ENCODE results near the gene DCAKD.
A peak's percentile ranks its signal among the peaks of the same experiment; 100 is the strongest.
"Not testable (repeated sequence)": the region's sequence is repeated elsewhere in the genome, so short reads cannot be mapped to it uniquely, and the experiment has no call there.

Gene DCAKD

DNA sequence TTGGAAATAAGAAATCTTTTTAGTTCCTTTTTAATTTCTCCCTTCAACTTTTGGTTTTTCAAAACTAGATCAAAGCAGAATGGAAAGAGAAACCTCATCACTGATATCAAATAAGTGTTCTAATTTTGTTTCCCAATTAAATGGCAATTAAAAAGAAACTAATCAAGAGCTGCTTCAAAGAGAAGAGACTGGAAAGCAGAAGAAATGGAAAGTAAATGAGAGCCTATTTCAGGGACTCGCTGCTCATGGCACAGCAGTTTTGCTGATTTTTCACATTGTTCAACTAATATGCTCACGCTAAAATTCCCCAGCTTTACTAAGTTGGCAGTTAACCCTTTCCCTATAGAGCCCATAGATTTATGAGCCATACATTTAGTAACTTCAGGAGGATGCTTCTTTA, 16.2 kb upstream of the DCAKD start:
- DNase-seq (ENCODE audit: low read depth, low spot score): no peak

DNA sequence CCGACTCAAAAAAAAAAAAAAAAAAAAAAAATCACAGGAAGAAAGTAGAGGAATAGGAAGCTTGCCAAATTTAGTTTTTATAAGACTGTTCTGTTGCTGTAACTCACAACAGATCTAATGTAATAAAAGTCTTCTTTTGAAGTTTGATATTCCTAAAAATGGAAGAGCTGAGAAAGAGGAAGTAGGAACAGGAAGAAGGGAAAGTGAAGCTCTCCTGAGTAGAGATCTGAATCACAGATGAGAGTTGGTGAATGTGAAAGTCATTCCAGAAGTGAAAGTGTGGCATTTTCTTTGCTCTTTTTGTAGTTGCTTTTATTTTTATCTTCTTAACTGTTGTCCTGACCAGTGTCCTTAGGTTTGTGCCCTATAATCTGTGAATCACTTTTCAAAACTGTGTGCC, 11.8 kb upstream of the DCAKD start:
- DNase-seq (ENCODE audit: low read depth, low spot score): no peak

DNA sequence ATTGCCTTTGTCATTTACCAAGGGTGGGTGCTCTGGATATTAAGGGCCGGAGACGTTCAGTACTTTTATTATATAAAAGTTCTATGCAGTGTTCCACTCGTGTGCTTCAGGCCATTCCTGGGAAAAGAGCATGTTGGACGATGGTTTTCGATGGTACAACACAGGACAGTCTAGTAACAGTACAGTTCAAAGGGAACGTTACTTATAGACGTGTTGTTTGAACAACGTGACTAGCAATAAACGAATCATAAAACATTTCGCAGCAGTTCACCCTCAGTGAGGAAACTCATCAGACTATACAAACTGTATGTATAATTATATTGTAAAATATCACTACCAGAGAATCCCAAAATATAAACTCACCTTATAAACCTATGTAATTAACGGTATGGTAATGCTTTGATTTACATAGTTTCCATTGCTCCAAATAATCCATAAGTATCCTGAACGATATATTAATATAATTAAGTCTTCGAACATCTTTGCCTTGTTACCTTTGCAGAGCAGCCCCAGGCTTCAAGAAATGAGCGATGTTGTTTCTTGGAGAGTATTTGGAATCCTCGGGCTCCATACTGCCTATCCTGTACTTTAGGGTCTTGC, 10.3 kb upstream of the DCAKD start:
- no peak for DNase-seq (ENCODE audit: low read depth, low spot score)

DNA sequence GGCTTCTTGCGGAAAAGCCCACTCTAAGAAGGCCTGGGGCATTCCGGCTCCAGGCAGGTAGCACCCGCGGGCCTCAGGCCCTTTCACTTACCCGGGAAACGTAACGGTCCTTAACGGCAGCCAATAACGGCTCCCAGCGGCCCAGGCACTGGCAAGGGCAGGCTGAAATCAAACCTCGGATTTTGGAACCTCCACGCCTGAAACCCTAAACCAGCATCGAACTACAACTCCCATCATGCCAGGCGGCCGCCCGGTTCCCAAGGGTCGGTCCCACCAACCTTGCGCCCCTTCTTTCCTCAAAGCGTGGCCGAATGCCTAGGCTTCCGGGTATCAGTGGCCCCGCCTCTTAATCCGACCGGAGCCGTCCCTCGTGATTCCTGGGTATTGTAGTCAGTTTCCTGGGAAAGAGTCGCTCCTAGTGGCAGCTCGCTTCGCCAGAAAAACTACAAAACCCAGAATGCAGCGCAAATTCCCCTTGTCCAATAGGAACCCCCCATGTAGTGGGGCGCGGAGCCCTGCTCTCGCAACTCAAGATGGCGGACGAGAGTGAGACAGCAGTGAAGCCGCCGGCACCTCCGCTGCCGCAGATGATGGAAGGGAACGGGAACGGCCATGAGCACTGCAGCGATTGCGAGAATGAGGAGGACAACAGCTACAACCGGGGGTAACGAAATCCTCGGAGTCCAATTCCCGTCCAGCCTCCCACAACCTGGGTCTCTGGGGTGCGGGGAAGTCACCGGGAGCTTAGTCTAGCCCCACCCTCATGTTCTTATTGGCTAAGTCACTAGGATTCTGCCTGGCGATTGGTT, 9.6 kb upstream of the DCAKD start, which contains the start of gene NMT1:
NMT1 (plus strand) TSS at position 521 of the 809 bp plus-strand sequence; CDS start at position 534, 13 bp downstream.
- peak; percentile 98 for DNase-seq (ENCODE audit: low read depth, low spot score)

DNA sequence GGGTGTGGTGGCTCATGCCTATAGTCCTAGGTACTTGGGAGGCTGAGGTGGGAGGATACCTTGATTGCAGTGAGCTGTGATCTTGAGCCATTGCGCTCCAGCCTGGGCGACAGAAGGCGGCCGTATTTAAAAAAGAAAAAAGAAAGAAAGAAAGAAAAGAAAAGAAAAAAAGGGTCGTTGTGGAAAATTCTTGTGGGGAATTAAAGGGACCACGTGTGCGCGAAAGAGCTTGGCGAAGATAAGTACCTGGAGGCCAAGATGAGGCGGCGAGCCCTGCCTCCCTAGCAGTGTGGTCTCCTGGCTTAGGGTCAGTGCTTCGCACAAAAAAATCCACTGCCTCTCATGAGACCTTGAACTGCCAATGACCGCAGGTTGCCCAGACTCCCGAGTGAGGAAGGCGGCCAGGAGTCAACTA, 9.0 kb upstream of the DCAKD start:
- DNase-seq (ENCODE audit: low read depth, low spot score): no peak

DNA sequence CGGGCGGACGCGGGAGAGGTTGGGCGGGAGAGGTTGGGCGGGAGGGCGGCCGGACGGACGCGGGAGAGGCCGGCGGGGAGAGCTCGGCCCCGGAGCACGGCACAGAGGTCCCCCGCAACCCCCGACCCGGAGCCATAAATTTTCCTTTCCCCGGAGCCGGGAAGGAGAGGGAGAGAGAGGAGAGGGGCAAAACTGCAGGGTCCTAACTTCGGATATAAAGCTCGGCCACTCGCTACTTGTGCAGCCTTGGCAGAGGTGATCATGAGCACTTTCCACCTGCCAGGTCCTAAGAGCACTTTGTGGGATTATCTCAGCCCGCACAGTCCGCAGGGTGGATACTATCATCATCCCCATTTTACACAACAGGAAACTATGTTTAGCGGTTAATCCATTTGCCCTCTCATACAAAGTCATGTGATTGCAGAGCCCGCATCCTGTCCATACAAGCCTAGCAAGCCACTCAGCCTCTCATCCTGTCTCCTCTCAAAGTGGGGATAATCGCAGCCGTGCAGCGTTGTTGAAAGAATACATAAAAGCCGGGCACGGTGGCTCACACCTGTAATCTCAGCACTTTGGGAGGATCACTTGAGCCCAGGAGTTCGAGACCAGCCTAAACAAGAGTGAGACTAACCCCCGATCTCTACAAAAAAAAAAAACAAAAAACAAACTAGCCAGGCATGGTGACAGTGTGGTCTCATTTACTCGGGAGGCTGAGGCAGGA, 780 bp upstream of the DCAKD start:
- DNase-seq (ENCODE audit: low read depth, low spot score): no peak

DNA sequence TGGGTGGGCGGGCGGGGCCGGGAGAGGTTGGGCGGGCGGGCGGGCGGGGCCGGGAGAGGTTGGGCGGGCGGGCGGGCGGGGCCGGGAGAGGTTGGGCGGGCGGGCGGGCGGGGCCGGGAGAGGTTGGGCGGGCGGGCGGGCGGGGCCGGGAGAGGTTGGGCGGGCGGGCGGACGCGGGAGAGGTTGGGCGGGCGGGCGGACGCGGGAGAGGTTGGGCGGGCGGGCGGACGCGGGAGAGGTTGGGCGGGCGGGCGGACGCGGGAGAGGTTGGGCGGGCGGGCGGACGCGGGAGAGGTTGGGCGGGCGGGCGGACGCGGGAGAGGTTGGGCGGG, 254 bp upstream of the DCAKD start:
- not testable (repeated sequence) for DNase-seq (ENCODE audit: low read depth, low spot score)

DNA sequence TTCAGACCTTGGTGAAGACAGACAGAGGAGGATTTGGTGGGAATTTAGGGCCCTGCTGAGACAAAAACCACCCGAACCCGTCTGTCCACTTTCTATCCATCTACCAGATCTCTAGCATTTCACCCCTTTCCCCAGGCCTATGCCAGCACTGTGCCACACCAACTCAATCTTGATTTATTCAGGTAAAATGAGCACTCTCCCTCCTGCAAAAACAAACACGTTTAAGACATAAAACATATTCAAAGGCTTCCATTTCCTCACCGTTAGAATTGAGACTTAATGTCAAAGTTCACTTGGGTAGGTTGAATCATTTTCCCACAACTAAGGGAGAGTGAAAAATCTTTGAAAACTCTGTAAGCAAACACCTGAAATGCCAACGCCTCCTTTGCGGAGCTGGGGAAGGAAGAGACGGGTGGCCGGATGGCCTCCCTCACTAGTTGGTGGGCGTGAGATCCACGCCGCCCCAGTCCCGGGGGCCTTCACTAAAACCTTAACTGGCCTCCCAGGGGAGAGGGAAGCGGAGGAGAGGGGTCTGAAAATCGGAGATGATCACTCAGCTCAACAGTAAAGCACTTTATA, 862 bp downstream of the DCAKD start:
- no peak for DNase-seq (ENCODE audit: low read depth, low spot score)

DNA sequence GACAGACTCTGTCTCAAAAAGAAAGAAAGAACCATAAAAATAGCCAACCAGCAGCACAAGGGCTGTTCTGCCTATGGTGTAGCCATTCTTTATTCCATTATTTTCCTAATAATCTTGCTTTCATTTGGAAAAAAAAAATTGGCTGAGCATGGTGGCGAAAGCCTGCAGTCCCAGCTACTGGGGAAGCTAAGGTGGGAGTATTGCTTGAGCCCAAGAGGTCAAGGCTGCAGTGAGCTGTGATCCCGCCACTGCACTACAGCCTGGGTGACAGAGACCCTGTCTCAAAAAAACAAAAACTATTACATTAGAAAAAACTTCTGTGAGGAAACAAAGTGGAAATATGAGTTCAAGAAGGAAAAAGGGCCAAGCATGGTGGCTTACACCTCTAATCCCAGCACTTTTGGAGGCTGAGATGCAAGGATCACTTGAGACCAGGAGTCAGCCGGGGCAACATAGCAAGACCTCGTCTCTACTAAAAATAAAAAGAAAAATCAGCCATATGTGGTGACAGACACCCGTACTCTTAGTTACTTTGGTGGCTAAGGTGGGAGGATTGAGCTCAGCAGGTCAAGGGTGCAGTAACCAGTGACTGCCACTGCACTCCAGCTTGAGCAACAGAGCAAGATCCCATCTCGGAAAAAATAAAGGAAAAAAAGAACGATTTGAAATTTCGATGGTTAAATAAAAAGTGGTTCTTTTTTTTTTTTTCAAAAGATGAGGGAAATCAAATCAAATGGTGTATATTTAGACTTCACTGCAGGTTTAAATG, 2.5 kb downstream of the DCAKD start:
- no peak for DNase-seq (ENCODE audit: low read depth, low spot score)

DNA sequence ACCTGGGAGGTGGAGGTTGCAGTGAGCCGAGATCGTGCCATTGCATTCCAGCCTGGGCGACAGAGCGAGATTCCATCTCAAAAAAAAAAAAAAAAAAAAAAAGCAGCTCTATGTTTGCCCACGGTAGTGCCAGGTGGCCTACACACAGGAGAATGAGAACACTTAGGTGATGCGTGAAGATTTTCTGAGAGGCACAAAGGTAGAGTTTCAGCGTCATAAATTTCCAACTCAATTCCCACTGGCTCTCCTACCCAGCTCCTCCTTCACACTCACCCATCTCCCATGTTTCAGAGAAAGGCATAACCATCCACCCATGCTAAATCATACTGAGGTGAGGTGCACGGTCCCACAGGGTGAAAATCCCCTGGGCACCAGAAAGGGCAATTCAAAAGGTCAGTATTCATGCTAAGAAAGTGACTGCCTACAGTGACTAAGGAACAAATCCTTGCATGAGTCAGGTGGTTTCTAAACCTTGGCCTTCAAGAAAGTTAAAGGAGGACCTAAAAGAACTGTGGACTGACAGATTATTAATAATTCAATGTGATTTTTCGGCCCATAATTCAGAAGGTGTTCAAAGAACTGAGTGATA, 4.8 kb downstream of the DCAKD start:
- DNase-seq (ENCODE audit: low read depth, low spot score): no peak

DNA sequence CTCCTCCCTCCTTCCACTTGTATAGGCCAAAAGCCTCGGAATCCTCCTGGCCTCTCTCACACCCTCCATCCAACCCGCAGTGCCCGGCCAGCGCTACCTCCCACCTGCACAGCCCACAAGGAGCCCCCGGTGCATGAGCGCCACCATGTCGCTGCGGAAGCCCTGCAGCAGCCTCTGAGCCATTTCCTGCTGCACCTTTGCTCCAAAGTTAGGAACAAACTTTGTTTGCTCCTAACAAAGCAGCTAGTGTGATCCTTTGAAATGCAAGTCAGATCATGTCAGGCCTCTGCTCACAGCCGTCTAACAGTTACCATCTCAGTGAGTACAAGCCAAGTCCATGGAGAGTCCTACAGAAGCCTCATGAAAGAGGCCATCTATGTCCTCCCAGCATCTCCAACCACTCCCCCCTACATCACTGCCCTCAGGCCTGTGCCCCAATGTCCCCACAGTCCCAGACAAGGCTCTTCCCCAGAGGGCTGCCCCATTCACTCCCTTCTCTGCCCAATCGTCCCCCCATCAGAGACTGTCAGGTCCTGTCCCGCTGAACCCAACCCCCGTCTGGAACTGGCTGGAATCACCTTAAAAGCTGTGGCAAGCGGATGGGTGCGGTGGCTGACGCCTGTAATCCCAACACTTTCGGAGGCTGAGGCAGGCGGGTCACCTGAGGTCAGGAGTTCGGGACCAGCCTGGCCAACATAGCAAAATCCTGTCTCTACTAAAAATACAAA, 7.5 kb downstream of the DCAKD start:
- no peak for DNase-seq (ENCODE audit: low read depth, low spot score)

DNA sequence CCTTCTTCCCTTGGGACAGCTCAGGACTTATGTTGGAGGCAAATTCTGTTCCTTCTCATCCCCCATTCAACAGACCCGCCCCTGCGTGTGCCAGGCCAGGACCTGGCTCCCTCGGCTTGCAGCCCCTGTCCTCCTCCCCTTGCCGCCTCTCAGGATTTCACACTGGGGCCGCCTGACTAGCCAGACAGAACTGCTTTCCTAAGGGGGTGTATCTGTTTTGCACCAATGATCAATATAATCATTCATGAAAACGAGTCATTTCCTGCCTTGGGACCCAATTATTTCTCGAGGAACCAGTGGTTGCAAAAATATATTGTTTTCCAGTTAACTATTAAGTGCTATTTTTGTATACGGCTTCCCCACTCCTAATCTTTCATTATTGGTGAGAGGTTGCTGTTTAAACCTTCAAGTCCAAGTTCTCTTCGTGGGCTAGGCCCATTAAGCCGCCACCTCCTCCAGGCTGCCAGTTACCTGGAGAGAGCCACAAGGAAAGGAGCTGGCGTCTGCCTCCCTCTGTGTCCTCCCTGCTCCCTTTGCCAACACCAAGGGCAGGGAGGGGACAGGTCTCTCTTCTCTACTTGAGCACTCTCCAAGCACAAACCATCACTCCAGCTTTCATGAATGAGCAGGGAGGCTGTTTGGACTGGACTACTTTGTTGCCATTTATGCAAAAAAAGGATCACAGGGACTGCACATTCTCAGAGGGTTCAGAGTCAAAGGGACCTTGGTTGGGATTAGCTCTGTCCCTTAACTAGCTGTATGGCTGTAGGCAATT, 8.9 kb downstream of the DCAKD start:
- no peak for DNase-seq (ENCODE audit: low read depth, low spot score)

DNA sequence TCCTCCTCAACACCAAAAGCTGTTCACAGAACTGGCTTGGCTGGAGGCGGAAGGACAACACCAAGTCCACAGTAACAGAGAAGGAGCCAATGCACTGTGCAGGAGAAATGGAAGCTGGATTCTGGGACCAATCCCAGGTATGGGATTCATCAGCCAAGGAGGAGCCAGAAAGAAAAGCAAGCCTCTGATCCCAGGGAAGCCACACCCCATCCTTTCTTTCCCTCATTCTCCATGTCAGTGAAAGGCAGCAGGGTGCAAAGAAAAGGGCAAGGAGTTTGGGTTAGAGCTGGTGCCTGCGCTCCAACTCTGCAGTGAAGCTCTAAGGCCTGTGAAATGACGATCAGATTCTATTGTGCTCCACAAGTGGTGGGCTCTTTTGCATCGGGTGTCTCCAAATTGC, 11.0 kb downstream of the DCAKD start:
- DNase-seq (ENCODE audit: low read depth, low spot score): no peak

DNA sequence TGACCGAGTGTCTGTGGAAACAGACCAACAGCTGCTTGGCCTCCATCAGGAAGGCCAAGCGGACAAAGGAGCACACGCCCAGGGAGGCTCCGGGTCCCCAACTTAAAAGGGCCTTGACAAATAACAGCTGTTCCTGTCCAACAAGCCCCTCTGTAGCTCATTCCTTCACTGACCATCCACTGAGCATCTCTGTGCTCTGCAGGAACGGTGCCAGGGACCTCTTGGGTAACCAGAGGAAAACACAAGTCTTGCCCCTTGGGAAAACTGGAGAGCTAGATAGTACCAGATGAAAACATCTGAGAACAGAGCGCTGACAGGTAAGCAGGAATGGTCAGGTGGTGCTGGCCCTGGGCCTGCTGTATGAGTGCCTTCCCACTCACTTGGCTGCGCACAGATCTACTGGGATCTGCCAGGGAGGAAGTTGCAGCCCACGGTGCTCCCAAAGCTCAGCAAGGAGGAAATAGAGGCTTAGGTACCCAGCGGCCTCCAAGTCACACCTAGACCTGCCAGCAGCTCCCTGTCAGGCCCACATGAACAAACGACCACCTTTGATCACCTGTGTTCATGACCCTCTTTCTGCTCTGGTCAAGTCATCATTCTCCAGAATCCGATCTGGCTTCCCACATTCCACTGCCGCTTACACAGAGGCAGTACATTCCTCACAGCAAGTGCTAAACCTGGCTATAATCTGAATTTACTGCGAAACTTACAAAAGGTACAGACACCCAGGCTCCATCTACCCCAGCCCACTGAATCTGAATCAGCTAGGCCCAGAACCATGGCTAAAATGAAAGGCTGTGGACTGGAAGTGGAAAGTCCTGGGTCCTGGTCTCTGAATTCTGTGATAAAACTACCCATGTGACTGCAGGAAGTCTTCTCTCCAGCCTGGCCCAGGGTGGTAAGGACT, 12.5 kb downstream of the DCAKD start:
- no peak for DNase-seq (ENCODE audit: low read depth, low spot score)

DNA sequence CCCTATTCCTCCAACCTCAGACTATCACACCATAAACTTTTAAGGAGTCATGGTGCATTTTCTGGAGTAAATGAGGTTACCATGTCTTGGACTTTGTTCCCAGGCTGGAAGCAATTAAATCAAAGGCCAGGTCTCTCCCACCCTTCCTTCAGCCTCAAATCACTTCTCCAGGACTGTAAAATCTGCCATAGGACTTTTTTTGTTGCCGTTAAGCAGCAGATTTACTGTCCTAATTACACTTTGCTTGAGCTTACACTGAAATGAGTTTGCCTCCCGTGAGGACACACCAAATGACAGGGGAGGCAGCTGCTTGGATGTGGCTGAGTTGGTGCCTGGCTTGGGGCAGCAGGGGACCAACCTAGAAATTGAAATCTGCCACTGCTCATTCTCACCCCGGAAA, 14.7 kb downstream of the DCAKD start:
- DNase-seq (ENCODE audit: low read depth, low spot score): no peak

DNA sequence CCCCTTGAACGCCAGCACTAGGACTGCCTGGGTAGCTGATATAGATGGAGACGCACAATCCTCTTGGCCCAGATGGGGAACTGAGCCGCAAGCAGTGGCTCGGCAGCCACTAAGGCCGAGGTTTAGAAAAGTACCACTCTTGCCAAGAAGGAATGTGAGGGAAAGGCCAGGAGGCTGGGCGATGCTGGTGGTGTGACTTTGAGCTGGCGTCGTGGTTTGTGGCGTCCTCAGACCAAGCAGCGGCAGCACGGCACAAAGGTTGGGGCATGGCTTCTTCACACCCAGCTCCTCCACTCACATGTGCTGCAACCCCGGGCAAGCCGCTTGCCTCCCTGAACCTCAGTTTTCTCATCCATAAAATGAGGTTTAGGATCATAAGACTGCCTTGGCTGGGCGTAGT, 15.6 kb downstream of the DCAKD start:
- no peak for DNase-seq (ENCODE audit: low read depth, low spot score)

DNA sequence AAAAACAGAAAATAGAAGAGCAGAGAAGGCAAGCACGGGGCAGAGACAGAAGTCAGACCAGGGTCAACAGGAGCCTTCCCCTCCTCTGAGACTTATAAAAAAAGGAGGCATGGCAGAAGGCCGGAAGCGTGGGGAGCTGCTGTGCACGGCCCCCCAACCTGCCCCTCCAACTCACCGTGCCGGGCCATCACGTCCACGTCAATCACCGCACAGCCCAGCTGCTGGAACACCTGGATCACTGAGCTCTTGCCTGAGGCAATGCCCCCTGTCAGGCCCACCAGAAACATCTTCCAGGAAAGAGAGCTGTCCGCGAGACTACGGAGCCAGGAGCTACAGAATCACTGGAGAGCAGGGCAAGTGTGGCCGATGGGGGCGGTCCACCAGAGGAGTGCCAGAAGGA, 16.8 kb downstream of the DCAKD start:
- DNase-seq (ENCODE audit: low read depth, low spot score): no peak

DNA sequence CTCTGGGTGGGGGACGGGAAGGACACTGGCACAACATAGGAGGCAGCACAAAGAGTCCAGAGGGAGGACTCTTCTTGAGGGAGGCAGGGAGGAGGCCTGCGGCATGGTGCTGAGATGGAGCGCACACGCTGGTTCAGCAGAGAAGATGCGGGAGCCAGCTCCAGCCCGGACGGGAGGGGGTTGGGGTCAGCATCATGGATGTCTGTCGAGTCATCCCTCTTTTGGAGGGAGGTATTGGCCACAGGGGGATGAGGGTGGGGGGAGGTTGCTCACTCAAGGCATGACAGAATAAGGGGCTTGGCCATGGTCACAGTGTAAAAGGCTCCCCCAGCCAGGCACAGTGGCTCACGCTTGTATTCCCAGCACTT, 19.3 kb downstream of the DCAKD start:
- no peak for DNase-seq (ENCODE audit: low read depth, low spot score)

Data from brain pericyte (primary cell).